ENCODE data around the gene NUAK1. TPM values are rescaled to one million over a fixed set of nuclear protein-coding genes. Genes with fewer than 3 reads are reported as not detected.

NUAK1 gene
- total RNA-seq, 1 experiment from 2014 or later: 2.6 TPM

DNA sequence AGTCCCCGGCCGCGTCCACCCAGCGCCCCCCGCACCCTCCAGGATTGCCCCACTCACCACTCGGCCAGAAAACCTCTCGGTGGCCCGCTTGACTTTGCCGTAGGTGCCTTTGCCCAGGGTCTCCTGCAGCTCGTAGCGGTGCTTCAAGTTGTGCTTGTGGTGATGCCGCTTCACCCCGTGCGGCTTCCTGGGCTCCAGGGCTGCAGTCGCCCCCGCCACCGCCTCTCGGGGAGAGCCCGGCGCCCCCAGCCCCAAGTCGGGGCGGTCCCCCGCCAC is 459 bp downstream of the NUAK1 start:
- TF ChIP-seq, protein P1, sequence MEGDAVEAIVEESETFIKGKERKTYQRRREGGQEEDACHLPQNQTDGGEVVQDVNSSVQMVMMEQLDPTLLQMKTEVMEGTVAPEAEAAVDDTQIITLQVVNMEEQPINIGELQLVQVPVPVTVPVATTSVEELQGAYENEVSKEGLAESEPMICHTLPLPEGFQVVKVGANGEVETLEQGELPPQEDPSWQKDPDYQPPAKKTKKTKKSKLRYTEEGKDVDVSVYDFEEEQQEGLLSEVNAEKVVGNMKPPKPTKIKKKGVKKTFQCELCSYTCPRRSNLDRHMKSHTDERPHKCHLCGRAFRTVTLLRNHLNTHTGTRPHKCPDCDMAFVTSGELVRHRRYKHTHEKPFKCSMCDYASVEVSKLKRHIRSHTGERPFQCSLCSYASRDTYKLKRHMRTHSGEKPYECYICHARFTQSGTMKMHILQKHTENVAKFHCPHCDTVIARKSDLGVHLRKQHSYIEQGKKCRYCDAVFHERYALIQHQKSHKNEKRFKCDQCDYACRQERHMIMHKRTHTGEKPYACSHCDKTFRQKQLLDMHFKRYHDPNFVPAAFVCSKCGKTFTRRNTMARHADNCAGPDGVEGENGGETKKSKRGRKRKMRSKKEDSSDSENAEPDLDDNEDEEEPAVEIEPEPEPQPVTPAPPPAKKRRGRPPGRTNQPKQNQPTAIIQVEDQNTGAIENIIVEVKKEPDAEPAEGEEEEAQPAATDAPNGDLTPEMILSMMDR (IDR thresholded peaks at IDR 0.05; ENCODE audit: unreplicated experiment): no peak
- no TSS peak for BruUV-seq (replicated peaks)
- no peaks in the 10 kb centered on the region for H3K27me3 Mint-ChIP-seq (ENCODE audit: insufficient read depth, unreplicated experiment)
- H3K9me3 Mint-ChIP-seq (ENCODE audit: unreplicated experiment): no peaks in the 10 kb centered on the region
- peak overlapping the region; percentile 69 for H3K4me3 Mint-ChIP-seq (ENCODE audit: unreplicated experiment)
- H3K4me1 Mint-ChIP-seq (ENCODE audit: insufficient read depth, unreplicated experiment): peaks cover 59% of the 10 kb centered on the region
- ChIA-PET CTCF (interaction anchor here (0.7 to 6.9 kb wide), 10 partner anchors 11 to 719 kb away, joined by 3 to 134 read pairs (median 8); no protein-coding TSS in a partner anchor), POLR2A (interaction anchor here (0.7 to 5.6 kb wide), 6 partner anchors 24 to 719 kb away, joined by 3 to 43 read pairs (median 5); partner anchors contain the start of gene POLR3B)
- DNase-seq (ENCODE audit: unreplicated experiment): no peak
- H3K36me3 Mint-ChIP-seq (ENCODE audit: insufficient read depth, unreplicated experiment): no peaks in the 10 kb centered on the region
- intact Hi-C loops (cut with micrococcal nuclease): loop anchor here (5.0 kb wide), 1 partner anchor 84 kb away; no protein-coding TSS in a partner anchor
- no peak overlapping the region for H3K27ac Mint-ChIP-seq (ENCODE audit: low read depth, unreplicated experiment)

DNA sequence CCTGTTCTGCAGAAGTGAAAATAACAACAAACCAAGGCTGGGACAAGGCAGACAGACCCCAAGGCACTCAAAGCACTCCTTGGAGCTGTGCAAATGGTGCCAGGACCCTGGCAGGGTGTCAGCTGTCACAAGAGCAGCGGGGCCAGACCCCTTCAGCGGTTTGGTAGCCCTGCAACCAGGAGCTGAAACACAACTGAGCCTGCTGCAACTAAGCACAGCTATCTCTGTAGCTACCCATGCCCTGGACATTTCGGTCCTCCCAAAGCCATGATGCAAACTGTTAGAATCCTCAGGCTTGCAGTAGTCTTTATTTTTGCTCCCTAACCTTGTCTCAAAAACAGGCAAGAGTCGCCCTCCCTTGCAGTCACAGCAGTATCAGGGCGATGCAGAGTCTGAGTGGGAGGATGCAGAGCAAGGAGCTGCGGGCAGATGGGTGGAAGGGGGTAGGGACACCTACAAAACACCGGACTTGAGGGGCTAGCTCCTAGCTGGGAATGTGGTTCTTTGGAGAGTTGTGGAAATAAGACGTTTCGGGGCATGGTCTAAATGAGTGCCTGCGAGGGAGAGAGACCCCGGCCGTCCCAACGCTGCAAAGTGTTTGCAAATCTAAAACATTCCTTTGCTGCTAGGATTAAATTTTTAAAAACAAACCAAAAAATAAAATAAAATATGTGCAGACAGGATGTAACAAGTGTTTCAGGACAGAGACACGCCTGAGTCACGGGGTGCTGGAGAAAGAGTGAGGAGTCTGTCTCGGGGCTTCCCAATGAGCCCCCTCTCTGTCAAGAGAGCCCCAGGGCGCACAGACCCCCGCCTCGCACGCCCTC is 1.0 kb downstream of the NUAK1 start:
- no peak overlapping the region for H3K27ac Mint-ChIP-seq (ENCODE audit: low read depth, unreplicated experiment)
- CTCF ChIA-PET: interaction anchor here (0.6 to 6.9 kb wide), 20 partner anchors 12 to 718 kb away, joined by 3 to 134 read pairs (median 5); no protein-coding TSS in a partner anchor

DNA sequence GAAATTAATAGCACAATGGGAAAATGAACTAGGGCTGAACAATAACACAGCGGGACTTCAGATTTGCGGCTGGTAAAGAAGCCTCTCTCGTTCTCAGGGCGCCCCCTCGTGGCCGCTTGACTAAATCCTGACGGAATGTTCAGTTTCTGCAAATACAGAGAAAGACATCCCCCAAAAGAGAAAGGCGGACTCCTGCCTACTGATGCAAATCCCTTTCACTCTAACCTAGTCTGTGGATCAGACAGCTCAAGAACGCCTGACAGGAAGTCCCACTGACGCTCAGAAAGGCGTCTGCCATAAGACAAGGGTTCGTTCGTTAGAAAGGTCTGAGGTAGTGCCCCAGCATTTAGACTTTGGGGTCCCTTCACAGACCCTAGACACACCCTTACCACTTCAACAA is 2.5 kb downstream of the NUAK1 start:
- Mint-ChIP-seq H3K27me3 (ENCODE audit: insufficient read depth, unreplicated experiment) (no peaks in the 10 kb centered on the region), H3K27ac (ENCODE audit: low read depth, unreplicated experiment) (no peak overlapping the region), H3K4me1 (ENCODE audit: insufficient read depth, unreplicated experiment) (peaks cover 64% of the 10 kb centered on the region), H3K36me3 (ENCODE audit: insufficient read depth, unreplicated experiment) (no peaks in the 10 kb centered on the region), H3K9me3 (ENCODE audit: unreplicated experiment) (no peaks in the 10 kb centered on the region), H3K4me3 (ENCODE audit: unreplicated experiment) (peak overlapping the region; percentile 69)
- intact Hi-C loops (cut with micrococcal nuclease): loop anchor here (1.0 to 5.0 kb wide), 5 partner anchors 69 to 716 kb away; no protein-coding TSS in a partner anchor
- TF ChIP-seq, protein P1 (IDR thresholded peaks at IDR 0.05; ENCODE audit: unreplicated experiment): peak; percentile 74
- ChIA-PET POLR2A (interaction anchor here (0.6 to 5.6 kb wide), 10 partner anchors 13 to 735 kb away, joined by 3 to 59 read pairs (median 4); no protein-coding TSS in a partner anchor), CTCF (interaction anchor here (0.6 to 6.9 kb wide), 75 partner anchors 8 to 863 kb away, joined by 3 to 134 read pairs (median 4); no protein-coding TSS in a partner anchor)
- BruUV-seq (replicated peaks): no TSS peak
- peak; percentile 86 for DNase-seq (ENCODE audit: unreplicated experiment)

More for the DNA sequence above, 1.0 kb downstream of the NUAK1 start:
- POLR2A ChIA-PET: interaction anchor here (0.7 to 5.6 kb wide), 7 partner anchors 11 to 718 kb away, joined by 3 to 43 read pairs (median 4); partner anchors contain the start of gene POLR3B
- Mint-ChIP-seq H3K36me3 (ENCODE audit: insufficient read depth, unreplicated experiment) (no peaks in the 10 kb centered on the region), H3K4me3 (ENCODE audit: unreplicated experiment) (peak overlapping the region; percentile 69), H3K9me3 (ENCODE audit: unreplicated experiment) (no peaks in the 10 kb centered on the region), H3K27me3 (ENCODE audit: insufficient read depth, unreplicated experiment) (no peaks in the 10 kb centered on the region), H3K4me1 (ENCODE audit: insufficient read depth, unreplicated experiment) (peaks cover 64% of the 10 kb centered on the region)
- intact Hi-C loops (cut with micrococcal nuclease): loop anchor here (2.0 to 5.0 kb wide), 2 partner anchors 67 to 85 kb away; no protein-coding TSS in a partner anchor
- TF ChIP-seq, protein P1 (IDR thresholded peaks at IDR 0.05; ENCODE audit: unreplicated experiment): no peak
- DNase-seq (ENCODE audit: unreplicated experiment): no peak
- TSS peak; percentile 20 for BruUV-seq (replicated peaks)

DNA sequence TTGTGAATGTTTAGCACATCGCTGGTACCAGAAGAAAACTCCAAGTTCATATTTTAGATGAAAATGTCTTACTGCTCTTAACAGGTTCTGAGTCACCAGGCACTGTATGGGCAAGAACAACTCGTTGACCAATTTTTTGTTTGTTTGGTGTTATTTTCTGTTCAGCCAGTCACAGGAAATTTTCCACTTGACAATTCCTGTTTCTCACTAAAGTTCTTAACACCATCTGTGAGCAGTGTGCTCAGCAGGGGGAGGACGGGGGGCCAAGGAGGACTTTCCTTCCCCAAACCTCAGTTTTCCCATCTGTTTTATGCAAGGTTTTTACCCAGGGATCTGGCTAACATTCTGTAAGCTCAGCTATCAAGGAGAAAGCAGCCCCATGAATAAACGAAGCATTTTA is 3.0 kb downstream of the NUAK1 start:
- H3K4me1 Mint-ChIP-seq (ENCODE audit: insufficient read depth, unreplicated experiment): peaks cover 64% of the 10 kb centered on the region
- no peaks in the 10 kb centered on the region for H3K36me3 Mint-ChIP-seq (ENCODE audit: insufficient read depth, unreplicated experiment)
- peak; percentile 44 for DNase-seq (ENCODE audit: unreplicated experiment)
- BruUV-seq (replicated peaks): no TSS peak
- no peaks in the 10 kb centered on the region for H3K9me3 Mint-ChIP-seq (ENCODE audit: unreplicated experiment)
- POLR2A ChIA-PET: interaction anchor here (0.7 to 5.6 kb wide), 9 partner anchors 22 to 716 kb away, joined by 3 to 59 read pairs (median 4); no protein-coding TSS in a partner anchor
- CTCF ChIA-PET: interaction anchor here (0.6 to 6.9 kb wide), 59 partner anchors 9 to 862 kb away, joined by 3 to 134 read pairs (median 4); no protein-coding TSS in a partner anchor
- peak overlapping the region; percentile 69 for H3K4me3 Mint-ChIP-seq (ENCODE audit: unreplicated experiment)
- TF ChIP-seq, protein P1 (IDR thresholded peaks at IDR 0.05; ENCODE audit: unreplicated experiment): no peak
- H3K27ac Mint-ChIP-seq (ENCODE audit: low read depth, unreplicated experiment): peak overlapping the region; percentile 5
- H3K27me3 Mint-ChIP-seq (ENCODE audit: insufficient read depth, unreplicated experiment): no peaks in the 10 kb centered on the region
- intact Hi-C loops (cut with micrococcal nuclease): loop anchor here (1.0 to 5.0 kb wide), 6 partner anchors 23 to 715 kb away; no protein-coding TSS in a partner anchor
